RPMI8226 (cell line): Measurements from ENCODE around the gene TMEM178B.
A peak's percentile ranks its signal among the peaks of the same experiment; 100 is the strongest.
"Not testable (repeated sequence)": the region's sequence is repeated elsewhere in the genome, so short reads cannot be mapped to it uniquely, and the experiment has no call there.

ENCODE experiments used
- DNase-seq: peaks from one replicate; pipeline ENCODE4 v3.0.0-alpha.2; 2015

Gene TMEM178B

DNA sequence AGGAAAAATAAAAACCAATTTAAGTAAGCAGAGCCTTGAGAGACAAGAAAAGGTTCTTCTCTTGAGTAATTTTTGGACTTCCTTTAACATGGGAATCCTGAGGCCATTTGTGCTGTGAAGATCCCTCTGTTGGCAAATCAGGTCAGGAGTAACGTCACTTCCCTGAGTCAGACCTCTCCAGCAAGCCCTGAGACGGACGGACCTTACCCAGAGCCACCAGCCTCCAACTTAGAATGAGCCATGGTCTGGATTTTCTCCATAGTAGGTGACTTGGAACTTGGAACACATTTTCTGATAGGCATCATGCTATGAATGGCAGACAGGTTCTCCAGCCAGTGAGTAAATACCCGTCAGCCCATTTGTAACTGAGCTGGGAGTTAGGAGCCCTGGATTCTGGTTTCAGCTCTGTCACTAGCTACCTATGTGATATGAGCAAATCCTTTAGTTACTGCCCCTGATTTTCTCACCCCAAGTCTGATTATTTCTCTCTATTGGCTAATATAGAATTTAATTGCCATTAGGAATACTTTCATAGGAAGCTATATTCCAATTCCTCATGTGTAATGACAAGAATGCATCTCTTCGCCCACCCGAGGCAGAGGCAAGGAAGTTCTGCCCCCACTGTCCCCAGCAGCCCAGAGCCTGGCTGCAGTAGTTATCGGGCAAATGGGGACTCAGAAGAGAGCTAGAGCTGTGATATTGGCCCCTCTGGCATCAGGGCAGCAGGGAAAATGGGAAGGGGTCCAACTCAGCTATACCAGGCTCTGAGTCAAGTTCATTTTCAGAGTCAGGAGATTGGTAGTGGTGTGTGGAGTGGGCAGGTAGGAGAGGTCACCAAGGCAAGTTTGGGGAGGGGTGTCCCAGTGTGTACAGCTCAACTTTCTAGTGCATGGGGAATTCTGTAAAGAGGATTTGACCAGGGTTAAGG lies 323.6 kb downstream of the TMEM178B start:
- DNase-seq = no peak

DNA sequence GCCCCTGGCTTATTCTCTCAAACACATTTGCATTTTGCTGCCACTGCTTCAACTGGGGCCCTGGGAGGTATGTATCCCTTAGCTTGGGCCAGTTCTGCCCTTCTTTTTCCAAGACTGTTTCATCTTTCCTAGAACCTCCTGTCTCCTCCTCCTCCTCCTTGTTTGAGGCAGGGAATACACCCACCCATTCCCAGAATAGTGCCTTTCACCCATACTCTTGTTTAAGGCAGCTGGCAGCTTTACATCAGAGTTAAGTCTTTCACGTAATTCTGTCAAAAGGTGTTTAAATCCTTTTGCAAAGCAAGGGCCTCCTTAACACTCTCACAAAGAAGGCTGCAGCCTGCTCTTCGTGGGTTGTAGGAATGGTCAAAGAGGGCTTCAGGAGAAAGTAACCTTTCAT lies 326.5 kb downstream of the TMEM178B start:
- no peak for DNase-seq

DNA sequence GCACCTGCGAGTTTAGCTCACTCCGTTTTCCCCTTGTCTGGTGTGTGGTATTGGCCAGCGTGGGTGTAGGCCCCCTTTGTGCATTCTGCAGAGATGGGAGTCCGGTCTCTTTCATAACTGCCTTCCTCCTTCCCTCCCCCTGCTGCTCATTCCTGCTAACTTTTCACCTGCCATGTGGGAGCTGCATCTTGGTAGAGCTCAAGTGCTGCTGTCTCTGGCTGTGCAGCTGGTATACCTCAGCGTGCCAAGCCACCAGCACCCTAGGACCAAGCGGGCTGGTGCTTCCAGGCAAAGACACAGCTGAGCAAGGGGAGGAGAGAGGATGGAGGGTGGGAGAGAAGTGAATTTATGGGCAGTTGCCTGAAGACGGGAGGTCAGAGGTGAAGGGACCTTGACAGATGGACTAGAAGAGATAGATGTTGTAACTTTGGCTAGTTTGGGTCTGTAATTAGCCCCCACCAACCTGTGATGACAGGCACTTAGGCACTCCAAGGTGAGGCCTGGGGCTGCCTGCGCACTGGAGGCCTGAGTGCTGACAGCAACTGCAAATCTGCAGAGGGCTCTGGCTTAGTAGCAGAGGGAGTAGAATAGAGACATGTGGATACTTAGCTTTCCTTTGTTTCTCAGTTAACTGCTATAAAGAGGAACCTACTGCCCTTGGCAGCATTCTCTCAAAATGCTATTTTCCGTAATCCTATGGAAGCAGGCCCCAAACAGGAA lies 328.6 kb downstream of the TMEM178B start:
- DNase-seq = no peak

DNA sequence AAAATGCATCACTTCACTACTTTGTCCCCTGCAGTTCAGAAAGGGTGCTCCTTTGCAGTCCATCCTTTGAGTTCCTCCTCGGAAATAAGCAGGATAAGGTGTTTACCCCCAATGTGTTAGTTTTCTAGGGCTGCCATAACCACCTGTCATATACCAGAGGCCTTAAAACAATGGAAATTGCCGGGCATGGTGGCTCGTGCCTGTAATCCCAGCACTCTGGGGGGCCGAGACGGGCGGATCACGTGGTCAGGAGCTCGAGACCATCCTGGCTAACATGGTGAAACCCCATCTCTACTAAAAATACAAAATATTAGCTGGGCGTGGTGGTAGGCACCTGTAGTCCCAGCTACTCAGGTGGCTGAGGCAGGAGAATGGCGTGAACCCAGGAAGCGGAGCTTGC lies 330.0 kb downstream of the TMEM178B start:
- not testable (repeated sequence) for DNase-seq

DNA sequence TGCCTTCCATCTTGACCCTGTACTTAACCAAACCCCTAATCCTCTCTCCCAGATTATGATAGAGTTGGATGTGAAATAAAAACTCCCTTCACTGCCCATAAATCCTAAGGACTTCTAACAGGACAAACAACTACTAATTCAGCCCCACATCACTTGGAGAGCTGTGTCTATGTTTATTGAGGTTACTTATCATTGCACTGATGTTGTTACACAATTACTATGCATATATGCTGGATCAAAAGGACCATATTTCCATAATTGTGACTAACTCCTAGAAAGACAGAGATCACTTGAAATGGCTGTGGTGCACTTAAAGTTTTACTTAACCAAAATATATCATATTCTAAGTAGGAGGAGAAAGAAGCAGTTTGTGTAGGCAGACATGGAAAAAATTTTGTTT lies 332.5 kb downstream of the TMEM178B start:
- no peak for DNase-seq

DNA sequence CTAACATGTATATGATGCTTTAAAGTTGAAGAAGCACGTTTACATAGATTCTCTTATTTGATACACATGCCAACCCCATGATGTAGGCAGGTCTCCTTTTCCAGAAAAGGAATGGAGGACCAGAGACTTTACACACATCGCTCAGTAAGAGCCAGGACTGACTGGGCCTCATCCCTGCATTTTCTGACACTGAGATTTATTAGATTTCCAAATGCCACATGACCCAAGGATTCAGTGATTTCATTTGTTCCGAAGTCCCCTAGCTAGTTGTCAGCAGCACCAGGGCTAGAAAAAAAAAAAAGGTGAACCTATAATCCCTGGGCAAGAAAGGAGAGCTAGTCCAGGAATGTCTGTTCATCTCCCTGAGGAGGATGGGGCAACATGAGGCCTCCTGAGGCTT lies 334.0 kb downstream of the TMEM178B start:
- no peak for DNase-seq

DNA sequence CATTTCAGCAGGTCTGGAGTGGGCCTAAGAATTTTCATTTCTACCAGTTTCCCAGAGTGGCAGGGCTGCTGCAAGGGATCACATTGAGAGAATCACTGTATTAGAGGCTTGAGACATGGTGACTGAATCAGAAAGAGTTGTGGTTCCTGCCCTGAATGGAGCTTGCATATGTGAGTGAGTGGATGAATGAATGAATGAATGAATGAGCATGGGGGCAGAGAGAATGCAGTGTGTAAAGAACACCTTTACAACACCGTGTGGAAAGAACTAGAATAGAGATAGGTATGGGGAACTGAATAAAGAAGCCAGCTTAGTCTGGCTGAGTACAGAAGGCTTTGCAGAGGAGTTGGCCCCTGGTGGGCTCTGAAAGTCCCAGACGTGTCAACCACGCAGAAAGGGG lies 334.6 kb downstream of the TMEM178B start:
- no peak for DNase-seq

DNA sequence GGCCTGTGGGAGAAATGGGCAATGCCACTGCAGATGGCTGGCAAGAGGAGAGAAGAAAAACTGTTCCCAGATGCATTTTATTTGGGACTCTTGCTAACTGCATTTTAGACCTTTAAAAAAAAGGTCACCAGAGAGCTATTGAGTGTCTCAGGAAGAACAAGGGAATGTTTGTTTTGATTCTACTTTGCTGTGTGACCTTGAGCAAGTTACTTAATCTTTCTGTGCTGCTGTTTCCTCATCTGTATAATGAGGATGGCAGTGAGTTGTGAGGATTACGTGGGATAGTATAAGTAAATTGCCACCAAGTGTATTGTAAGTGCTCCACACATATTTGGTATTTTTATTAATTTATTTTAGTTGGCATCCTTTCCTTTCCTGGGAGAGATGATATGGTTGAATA lies 335.4 kb downstream of the TMEM178B start:
- no peak for DNase-seq

DNA sequence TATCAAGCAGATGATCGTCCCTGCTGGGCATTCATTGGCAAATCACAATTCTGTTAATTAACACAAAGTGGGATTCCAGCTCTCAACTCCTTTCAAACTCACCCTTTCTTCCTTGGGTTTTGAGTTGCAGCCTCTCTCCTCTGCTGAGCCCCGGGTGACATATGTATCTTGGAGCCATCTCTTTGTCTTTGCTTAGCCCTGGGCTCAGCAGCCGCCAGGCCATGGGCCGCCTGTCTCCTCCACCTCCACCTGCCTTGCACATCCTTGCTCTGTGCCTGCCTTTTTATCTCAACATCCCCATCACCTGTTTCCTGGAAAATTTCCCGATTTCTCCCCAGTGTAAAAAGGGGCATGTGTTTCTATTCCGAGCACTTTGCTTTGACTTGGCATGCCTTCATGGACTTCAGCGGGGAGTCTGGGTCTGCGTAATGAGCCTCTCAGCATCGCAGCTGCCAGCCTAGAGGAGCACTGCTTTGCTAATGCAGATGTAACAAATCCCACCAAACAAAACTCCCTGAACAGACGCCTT lies 336.0 kb downstream of the TMEM178B start:
- no peak for DNase-seq

DNA sequence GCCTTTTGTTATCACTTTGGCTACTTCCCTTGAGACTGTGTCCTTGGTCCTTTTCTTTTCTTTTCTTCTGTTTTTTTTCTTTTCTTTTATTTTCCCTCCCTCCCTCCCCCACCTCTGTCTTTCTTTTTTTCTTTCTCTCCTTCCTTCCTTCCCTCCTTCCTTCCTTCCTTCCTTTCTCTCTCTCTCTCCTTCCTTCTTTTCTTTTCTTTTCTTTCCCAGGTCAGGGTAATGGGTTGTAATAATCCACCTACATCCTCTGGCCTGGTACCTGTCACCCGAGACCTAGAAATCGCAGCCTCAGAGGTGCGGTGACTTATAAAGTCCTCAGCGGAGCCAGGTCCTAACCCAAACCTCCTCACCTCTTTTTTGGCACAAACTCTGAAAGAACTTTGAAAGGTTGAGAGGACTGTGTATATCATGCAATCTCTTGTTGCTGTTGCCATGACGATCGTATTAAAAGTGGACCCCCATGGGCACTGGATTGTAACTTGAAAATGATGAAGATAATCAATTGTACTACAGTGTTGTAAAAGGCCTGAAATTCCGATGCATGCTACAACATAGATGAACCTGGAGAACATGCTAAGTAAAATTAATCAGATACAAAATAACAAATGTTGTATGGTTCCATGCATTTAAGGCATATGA lies 336.6 kb downstream of the TMEM178B start:
- DNase-seq = no peak

DNA sequence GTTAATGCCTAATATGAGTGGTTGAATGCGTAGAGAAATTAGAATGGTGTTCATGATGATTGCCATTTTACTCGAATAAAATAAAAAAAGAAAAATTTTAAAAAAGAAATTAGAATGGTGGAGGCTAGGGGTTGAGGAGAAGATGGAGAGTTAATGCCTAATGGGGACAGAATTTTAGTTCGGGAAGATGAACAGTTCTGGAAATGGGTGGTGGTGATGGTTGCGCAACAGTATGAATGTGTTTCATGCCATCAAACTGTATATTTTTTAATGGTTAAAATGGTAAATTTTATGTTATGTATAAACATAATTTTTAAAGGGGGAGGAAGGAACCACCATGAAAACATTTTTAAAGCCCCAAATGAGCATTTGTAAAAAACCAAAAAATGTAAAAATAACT lies 337.3 kb downstream of the TMEM178B start:
- DNase-seq = no peak

DNA sequence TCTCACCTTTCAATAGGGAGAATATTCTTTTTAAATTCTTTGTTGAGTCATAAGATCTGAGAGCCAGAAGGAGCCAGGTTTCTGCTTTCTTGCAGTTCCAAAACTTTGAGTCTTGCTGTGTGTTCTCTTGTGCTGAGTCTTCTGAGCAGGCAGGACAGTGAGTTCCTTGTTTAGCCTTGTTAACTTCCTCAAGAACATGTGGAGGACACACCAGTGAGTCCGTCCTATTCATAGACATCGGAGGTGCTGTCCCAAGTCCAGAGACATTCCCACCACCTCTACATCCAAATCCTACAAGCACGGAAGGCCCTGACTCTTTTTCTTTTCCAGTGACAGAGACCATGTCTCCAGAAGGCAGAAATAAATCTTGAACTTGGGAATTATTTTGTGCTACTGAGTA lies 342.1 kb downstream of the TMEM178B start:
- DNase-seq = no peak

DNA sequence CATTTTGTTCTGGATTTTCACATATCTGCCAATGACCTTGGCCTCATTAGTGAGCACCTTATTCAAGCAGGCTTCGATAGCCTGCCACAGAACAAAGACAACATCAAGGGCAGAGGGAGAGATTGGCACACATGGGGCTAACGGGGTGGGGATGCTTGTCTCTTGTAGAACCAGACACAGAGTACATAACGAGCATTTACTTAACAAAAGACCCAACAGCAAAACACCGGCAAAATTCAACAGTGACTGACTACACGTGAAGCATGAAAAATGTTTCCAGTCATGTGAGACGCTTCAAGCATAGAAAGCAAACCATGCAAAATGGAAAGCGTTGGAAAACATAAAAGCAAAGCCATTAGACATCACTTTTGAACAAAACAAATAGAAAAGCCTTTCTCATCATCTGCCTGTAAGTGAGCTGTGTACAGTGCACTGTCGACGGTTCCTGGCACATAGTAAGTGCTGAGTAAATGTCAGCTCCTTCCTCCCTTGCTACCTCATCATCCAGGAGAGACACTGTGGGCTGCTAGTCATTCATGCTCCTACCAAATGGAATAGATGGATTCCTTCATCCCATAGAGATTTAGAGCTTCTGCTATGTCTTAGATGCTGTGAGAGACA lies 342.9 kb downstream of the TMEM178B start:
- no peak for DNase-seq

DNA sequence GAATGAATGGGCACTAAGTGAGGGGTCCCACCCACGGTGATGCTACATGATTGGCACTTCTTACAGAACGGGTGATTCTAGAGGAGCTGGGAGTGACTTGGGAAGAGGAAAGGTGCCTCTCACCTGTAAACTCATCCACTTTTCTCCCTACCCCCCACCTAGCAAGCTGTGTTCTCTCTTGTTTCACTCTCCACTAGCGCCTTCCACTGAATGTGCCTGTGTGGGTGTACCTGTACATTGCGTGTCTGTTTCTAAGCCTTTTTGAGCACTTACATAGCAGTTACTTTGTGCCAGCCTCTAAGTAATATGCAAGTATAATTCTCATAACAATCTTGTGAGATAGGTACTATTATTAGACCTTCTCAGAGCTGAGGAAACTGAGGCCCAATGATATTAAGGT lies 343.6 kb downstream of the TMEM178B start:
- DNase-seq = no peak

DNA sequence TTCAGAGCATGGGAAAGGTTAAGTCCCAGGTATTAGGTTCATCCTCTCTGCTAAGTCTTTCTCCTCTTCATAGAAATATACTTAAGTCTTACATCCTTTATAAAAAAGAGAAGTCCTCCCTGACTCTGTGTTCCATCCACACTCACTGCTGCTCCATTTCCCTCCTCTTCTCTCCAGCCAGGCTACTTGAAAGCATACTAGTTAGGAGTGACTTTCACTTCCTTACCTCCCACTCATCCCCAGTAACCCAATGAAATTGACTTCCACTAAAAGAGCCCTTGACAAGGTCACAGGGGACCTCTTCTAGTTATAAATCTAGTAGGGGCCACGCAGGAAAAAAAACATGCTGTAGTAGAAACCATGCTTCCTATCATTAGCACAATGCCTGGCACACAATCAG lies 344.2 kb downstream of the TMEM178B start:
- no peak for DNase-seq

DNA sequence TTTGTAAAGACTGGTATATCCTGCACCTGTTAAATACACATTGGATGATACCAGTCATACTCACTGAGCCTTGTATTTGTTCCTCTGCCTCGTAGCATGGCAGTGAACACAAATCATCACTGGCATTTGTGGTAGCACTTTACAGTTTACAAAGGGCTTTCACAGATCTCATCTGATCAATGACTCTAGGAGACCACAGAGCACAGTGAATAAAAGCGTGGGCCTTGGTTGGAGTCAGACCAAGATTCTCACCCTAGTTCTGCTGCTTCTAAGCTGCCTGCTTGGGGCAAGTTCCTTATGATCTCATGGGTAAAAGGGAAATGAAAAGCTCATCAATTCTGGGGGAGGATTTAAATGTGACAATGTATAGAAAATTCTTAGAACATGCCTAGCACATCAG lies 347.4 kb downstream of the TMEM178B start:
- DNase-seq = peak; percentile 47

DNA sequence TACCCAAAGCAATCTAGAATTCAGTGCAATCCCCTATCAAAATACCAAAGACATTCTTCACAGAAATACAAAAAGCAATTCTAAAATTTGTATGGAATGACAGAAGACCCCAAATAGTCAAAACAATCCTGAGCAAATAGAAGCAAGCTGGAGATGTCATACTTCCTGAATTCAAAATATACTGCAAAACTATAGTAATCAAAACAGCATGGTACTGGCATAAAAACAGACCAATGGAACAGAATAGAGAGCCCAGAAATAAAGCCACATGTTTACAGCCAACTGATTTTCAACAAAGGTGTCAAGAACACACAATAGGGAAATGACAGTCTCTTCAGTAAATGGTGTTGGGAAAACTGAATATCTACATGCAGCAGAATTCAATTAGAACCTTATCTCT lies 353.3 kb downstream of the TMEM178B start:
- DNase-seq = no peak

DNA sequence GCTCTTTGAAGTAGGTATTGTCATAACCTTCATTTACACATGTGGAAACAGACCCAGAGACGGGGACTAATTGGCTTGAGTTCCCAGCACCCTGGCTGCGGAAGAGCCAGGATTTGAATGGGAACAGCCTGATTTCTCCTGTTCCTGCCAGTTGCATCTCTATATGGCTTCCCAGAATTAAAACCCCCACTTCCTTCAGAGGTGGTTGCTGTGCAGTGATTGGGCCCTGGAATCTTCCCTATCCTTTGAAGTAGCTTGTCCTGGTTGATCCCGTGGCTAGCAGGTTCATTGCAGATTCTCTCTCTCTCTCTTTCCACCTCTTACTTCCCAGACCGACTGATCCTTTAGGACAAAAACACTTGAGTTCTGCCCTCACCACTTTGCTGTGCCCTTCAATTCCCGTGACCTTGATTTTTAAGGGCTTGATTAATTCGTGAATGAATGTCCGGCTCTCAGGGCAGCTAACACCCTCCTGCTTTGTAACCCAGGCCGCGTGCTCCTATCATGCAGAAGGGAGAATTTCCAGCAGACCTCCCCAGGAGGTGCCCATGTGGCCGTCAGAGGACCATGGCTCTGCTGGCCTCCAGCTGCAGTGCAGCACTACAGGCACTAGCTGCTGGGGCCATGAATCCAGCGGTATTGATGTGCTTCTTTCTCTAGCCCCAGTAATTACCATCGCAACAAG lies 356.7 kb downstream of the TMEM178B start:
- peak; percentile 35 for DNase-seq

DNA sequence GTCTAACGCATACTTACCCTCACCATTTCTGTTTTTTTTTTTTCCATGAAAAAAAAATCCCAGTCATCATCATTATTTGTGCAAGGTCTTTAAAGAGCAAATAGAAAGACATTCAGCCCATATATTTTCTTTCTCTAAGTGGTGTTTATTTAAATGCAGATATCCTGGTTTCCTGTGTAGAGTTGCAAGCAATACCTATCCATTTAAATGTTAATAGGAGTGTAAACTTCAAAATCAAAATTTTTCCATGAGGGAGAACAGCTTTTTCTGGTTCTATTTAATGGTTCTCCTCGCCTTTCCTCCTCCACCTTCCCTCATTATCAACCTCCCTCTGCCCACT lies 357.2 kb downstream of the TMEM178B start:
- no peak for DNase-seq

DNA sequence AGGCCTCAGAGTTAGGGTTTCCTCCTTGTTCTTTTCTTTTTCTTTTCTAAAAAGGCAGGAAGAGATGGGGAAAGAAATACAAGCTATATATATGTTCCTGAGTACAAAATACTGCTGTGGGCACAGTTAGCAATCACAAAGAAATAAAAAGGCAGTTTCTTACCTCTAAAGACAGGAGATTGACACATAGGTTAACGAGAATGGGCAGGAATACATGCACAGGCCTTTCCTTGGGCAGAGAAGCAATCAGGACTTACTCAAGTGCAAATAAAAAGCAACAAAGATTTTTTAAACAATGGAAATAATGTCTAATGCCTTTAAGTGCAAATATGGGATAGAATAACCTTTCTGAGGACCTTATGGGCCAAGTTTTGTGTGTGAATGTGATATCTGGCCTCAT lies 357.8 kb downstream of the TMEM178B start:
- DNase-seq = no peak

DNA sequence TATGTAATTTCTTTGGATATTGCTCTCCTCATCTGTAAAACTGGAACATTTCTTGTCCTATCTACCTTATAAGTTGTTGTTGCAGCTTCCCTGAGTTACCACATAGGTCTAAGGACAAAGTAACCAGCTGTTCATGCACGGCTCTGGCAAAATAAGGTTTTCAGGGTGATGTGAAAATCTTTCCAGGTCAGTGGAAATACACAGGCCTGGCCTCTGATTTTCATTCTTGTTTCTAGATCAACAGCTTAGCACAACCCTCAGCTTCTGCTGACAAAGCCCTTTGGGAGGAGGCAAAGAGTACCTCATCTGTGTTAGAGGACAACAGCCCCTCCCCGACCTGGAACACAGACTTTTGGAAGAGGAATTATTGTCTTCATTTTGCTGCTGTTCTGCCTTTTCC lies 359.8 kb downstream of the TMEM178B start:
- peak; percentile 87 for DNase-seq

DNA sequence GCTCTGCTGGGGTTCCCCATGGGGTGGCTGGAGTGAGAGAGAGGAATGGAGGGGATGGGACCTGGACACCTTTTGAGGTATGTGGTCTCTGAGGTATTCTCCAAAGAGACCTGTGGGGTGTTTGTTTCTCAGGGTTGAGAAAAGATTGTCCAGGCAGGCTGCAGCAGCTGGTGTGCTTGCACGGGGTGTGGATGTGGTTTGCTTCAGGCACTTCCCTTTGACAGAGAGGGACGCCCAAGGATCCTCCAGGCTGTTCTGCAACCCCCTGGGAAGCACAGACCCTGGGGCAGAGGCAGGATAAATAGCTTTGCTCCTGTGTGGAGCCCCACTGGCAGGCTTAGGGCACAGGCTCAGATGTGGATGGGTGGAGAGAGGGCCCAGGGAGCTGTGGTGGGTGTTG lies 362.3 kb downstream of the TMEM178B start:
- DNase-seq = peak; percentile 50
